SK-N-SH (cell line): ENCODE measurements around the gene CEP41. TPM values are rescaled to one million over a fixed set of nuclear protein-coding genes. Genes with fewer than 3 reads are reported as not detected.

Experiments used
- CTCF ChIA-PET: fragments of 300-600, 350-600 bp; formaldehyde crosslinking; extraction: SDS; loops from one replicate; lab custom pipeline; 2021; lab: Yijun Ruan, JAX
- POLR2A ChIA-PET: fragments of 350-600 bp; sonication (Branson Sonifier 250); formaldehyde crosslinking; extraction: SDS; loops from one replicate; lab custom pipeline; 2020; ENCODE audit warnings: antibody characterized with exemption, inconsistent platforms; lab: Yijun Ruan, JAX
- DNase-seq: peaks from one replicate; pipeline ENCODE4 v3.0.0; 2012
- H2AFZ ChIP-seq: fragments of 200-600 bp; sonication (generic); 2 replicates; pipeline ENCODE4 v1.8.1; 2016; ENCODE audit warnings: antibody characterized with exemption, mild to moderate bottlenecking, low read depth
- H3F3A ChIP-seq: fragments of 200-600 bp; sonication (generic); replicated peaks from 2 replicates; pipeline ENCODE3; 2016; ENCODE audit warnings: antibody characterized with exemption, mild to moderate bottlenecking; ENCODE audit not compliant: insufficient read depth
- H3K27ac ChIP-seq, 2 experiments: fragments of 200-500 bp in 1 of 2; fragments of 200-600 bp in 1 of 2; sonication (Bioruptor generic) in 1 of 2; sonication (generic), shearing (Covaris generic) in 1 of 2; 2 replicates each; pipeline versions ENCODE4 v1.5.1 to v1.6.1; 2014 to 2016; ENCODE audit warnings: low read depth in 2 of 2, inconsistent platforms in 1 of 2, low read length in 1 of 2, mild to moderate bottlenecking in 1 of 2, mixed read lengths in 1 of 2
- H3K27me3 ChIP-seq: fragments of 200-600 bp; sonication (generic), shearing (Covaris generic); 2 replicates; pipeline ENCODE4 v1.6.1; 2016; ENCODE audit warnings: mixed run types; ENCODE audit not compliant: insufficient read depth
- H3K36me3 ChIP-seq, 2 experiments: fragments of 200-500 bp in 1 of 2; fragments of 200-600 bp in 1 of 2; sonication (Bioruptor generic) in 1 of 2; sonication (generic) in 1 of 2; replicated peaks in 1 of 2; 2 replicates each; pipeline versions ENCODE3 to v1.5.1; 2014 to 2016; ENCODE audit warnings: low read length in 1 of 2, mild to moderate bottlenecking in 1 of 2; ENCODE audit not compliant: insufficient read depth in 2 of 2, control insufficient read depth in 1 of 2
- H3K4me1 ChIP-seq, 2 experiments: fragments of 200-500 bp in 1 of 2; fragments of 200-600 bp in 1 of 2; sonication (Bioruptor generic) in 1 of 2; sonication (generic), shearing (Covaris generic) in 1 of 2; 2 replicates each; pipeline versions ENCODE4 v1.5.1 to v1.6.1; 2014 to 2016; ENCODE audit warnings: low read depth in 1 of 2, low read length in 1 of 2, mixed run types in 1 of 2; ENCODE audit not compliant: insufficient read depth in 2 of 2, control insufficient read depth in 1 of 2
- H3K4me2 ChIP-seq: fragments of 200-600 bp; sonication (generic), shearing (Covaris generic); 2 replicates; pipeline ENCODE4 v1.6.1; 2017; ENCODE audit warnings: mixed run types
- H3K4me3 ChIP-seq, 2 experiments: fragments of 200-500 bp in 1 of 2; fragments of 200-600 bp in 1 of 2; sonication (Bioruptor generic) in 1 of 2; sonication (generic), shearing (Covaris generic) in 1 of 2; 2 replicates each; pipeline versions ENCODE4 v1.5.1 to v1.8.1; 2014 to 2016; ENCODE audit warnings: low read depth in 2 of 2, inconsistent platforms in 1 of 2, low read length in 1 of 2, mild to moderate bottlenecking in 1 of 2, mixed read lengths in 1 of 2, moderate library complexity in 1 of 2
- H3K79me2 ChIP-seq: fragments of 200-600 bp; sonication (generic); 2 replicates; pipeline ENCODE4 v1.8.1; 2017; ENCODE audit warnings: mild to moderate bottlenecking; ENCODE audit not compliant: insufficient read depth
- H3K9ac ChIP-seq: fragments of 200-600 bp; sonication (generic); 2 replicates; pipeline ENCODE4 v1.6.1; 2017; ENCODE audit warnings: mixed run types
- H3K9me2 ChIP-seq: fragments of 200-600 bp; sonication (generic); 2 replicates; pipeline ENCODE4 v1.6.1; 2017; ENCODE audit warnings: mixed run types
- H3K9me3 ChIP-seq: fragments of 200-600 bp; sonication (generic); 2 replicates; pipeline ENCODE4 v1.6.1; 2017; ENCODE audit warnings: mixed run types, mild to moderate bottlenecking, moderate library complexity
- H4K20me1 ChIP-seq: fragments of 200-600 bp; sonication (generic); 2 replicates; pipeline ENCODE4 v1.6.1; 2017; ENCODE audit warnings: mild to moderate bottlenecking, mixed run types; ENCODE audit not compliant: insufficient read depth
- CHD2 ChIP-seq: fragments of 150-350 bp; IDR thresholded peaks from 2 replicates; pipeline ENCODE4 v1.6.1; 2018; ENCODE audit warnings: low read length; ENCODE audit not compliant: partially characterized antibody
- CTCF ChIP-seq: fragments of 200-600 bp; sonication (generic); IDR thresholded peaks from 2 replicates; pipeline ENCODE4 v1.6.1; 2017; ENCODE audit warnings: antibody characterized with exemption, mild to moderate bottlenecking, moderate library complexity
- EZH2phosphoT487 ChIP-seq: fragments of 200-600 bp; sonication (generic); IDR thresholded peaks from 2 replicates; pipeline ENCODE4 v1.6.1; 2017; ENCODE audit warnings: low read depth, mixed run types, mild to moderate bottlenecking, antibody characterized with exemption, moderate library complexity, borderline replicate concordance
- GATA2 ChIP-seq: sonication (generic); formaldehyde crosslinking; IDR thresholded peaks from 2 replicates; pipeline ENCODE4 v1.5.0; 2020; ENCODE audit warnings: mild to moderate bottlenecking, missing genetic modification reagents
- JUND ChIP-seq: IDR thresholded peaks from 2 replicates; pipeline ENCODE4 v1.4.0; 2012
- POLR2AphosphoS5 ChIP-seq: IDR thresholded peaks from 2 replicates; pipeline ENCODE4 v1.6.1; 2012; ENCODE audit warnings: low read depth, low read length
- RFX5 ChIP-seq: IDR thresholded peaks from 2 replicates; pipeline ENCODE4 v1.6.1; 2012; ENCODE audit warnings: mild to moderate bottlenecking, improper control_type of control experiment, low read length
- TCF12 ChIP-seq: IDR thresholded peaks from 2 replicates; pipeline ENCODE4 v1.4.0; 2012
- TEAD4 ChIP-seq: IDR thresholded peaks from 2 replicates; pipeline ENCODE4 v1.4.0; 2012; ENCODE audit warnings: mild to moderate bottlenecking, borderline replicate concordance; ENCODE audit not compliant: insufficient read depth
- YY1 ChIP-seq: IDR thresholded peaks from 2 replicates; pipeline ENCODE4 v1.4.0; 2012; ENCODE audit warnings: low read depth, mild to moderate bottlenecking
- ZBTB33 ChIP-seq: IDR thresholded peaks from 2 replicates; pipeline ENCODE4 v1.4.0; 2012; ENCODE audit warnings: low read depth, borderline replicate concordance
- WGBS: methylation state at CpG from one replicate; pipeline ENCODE4 v1.1.6; 2017; ENCODE audit warnings: low lambda C conversion rate; 5-methylcytosine and 5-hydroxymethylcytosine counted together
- polyA plus RNA-seq, 3 experiments: library from polyadenylated mRNA; depleted of rRNA; stranded (reverse); fragments of >200 nt; gene quantifications; 2 replicates each; pipeline ENCODE4 v1.2.3, GENCODE V29; 2012
- TF ChIP-seq, protein P1 (sequence below): fragments of 150-350 bp; IDR thresholded peaks from 2 replicates; pipeline ENCODE4 v1.6.1; 2016; ENCODE audit warnings: mild to moderate bottlenecking, low read depth, low read length
- TF ChIP-seq, protein P2 (sequence below): IDR thresholded peaks from 2 replicates; pipeline ENCODE4 v1.6.1; 2012; ENCODE audit warnings: mild to moderate bottlenecking, low read depth, low read length, moderate library complexity
- TF ChIP-seq, protein P3 (sequence below): IDR thresholded peaks from 2 replicates; pipeline ENCODE4 v1.4.0; 2012; ENCODE audit warnings: low read depth, borderline replicate concordance
- TF ChIP-seq, protein P4 (sequence below): fragments of 150-350 bp; IDR thresholded peaks from 2 replicates; pipeline ENCODE4 v1.6.1; 2017; ENCODE audit warnings: antibody characterized with exemption, low read length, low read depth, borderline replicate concordance

The CEP41 gene
- polyA plus RNA-seq, 1 of the 3 experiments (the other 2 are of a cell fraction), result 20.9 TPM

DNA sequence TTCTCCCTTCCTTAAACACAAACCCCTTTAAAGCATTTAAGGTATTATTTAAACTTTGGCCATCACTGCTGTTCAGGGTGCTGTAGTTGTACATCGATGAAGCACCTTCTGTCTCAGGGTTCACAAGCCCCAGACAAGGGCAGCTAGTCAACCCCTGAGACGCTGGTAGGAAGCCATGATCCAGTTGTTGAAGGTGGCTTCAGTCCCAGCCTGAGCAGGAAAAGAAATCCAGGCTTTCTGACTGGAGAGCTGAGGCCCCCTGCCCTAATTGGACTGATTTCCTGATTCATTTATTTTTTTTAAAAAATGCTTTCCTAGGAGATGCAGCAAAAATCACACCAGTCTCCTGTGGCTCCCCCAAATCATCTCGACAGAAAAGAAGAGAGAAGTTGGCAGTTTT, 44.7 kb downstream of the CEP41 start (continued):
- TF ChIP-seq, protein P1, sequence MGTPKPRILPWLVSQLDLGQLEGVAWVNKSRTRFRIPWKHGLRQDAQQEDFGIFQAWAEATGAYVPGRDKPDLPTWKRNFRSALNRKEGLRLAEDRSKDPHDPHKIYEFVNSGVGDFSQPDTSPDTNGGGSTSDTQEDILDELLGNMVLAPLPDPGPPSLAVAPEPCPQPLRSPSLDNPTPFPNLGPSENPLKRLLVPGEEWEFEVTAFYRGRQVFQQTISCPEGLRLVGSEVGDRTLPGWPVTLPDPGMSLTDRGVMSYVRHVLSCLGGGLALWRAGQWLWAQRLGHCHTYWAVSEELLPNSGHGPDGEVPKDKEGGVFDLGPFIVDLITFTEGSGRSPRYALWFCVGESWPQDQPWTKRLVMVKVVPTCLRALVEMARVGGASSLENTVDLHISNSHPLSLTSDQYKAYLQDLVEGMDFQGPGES, result no peak
- TF ChIP-seq RFX5, result no peak
- TF ChIP-seq, protein P2, sequence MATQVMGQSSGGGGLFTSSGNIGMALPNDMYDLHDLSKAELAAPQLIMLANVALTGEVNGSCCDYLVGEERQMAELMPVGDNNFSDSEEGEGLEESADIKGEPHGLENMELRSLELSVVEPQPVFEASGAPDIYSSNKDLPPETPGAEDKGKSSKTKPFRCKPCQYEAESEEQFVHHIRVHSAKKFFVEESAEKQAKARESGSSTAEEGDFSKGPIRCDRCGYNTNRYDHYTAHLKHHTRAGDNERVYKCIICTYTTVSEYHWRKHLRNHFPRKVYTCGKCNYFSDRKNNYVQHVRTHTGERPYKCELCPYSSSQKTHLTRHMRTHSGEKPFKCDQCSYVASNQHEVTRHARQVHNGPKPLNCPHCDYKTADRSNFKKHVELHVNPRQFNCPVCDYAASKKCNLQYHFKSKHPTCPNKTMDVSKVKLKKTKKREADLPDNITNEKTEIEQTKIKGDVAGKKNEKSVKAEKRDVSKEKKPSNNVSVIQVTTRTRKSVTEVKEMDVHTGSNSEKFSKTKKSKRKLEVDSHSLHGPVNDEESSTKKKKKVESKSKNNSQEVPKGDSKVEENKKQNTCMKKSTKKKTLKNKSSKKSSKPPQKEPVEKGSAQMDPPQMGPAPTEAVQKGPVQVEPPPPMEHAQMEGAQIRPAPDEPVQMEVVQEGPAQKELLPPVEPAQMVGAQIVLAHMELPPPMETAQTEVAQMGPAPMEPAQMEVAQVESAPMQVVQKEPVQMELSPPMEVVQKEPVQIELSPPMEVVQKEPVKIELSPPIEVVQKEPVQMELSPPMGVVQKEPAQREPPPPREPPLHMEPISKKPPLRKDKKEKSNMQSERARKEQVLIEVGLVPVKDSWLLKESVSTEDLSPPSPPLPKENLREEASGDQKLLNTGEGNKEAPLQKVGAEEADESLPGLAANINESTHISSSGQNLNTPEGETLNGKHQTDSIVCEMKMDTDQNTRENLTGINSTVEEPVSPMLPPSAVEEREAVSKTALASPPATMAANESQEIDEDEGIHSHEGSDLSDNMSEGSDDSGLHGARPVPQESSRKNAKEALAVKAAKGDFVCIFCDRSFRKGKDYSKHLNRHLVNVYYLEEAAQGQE, result no peak

DNA sequence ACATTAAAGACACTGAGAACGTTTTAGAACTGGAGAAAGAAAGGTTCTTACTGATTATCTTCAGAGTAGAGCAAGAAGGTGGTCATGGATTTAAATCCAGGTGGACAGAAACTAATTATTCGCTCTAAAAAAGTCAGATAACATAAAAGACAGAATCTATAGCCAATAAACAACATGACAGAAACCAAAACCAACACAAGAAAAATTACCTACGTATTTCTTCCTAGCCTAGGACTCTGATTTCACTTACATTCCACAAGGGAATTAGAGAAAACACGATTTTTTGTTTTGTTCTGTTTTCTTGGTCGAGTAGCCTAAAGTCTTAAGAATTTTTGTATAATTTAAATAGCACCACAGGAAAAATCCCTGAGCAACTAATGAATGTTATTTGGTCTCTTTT, 45.4 kb downstream of the CEP41 start:
- no peak overlapping the region for H3K27ac ChIP-seq
- POLR2A ChIA-PET, result no interaction called here
- no peak for DNase-seq
- no peaks in the 10 kb centered on the region for H3K79me2 ChIP-seq
- H3K9me3 ChIP-seq, result no peaks in the 10 kb centered on the region
- peaks cover 5 to 6% of the 10 kb centered on the region in 2 experiments for H3K36me3 ChIP-seq
- no peak overlapping the region for H2AFZ ChIP-seq
- H3K9ac ChIP-seq, result no peak overlapping the region
- CTCF ChIA-PET, result no interaction called here
- H3K4me3 ChIP-seq, result no peak overlapping the region
- no peak for TF ChIP-seq CHD2
- TF ChIP-seq TCF12, result no peak
- TF ChIP-seq ZBTB33, result no peak
- TF ChIP-seq GATA2 (CRISPR knock-in tag), result no peak
- TF ChIP-seq, protein P3, sequence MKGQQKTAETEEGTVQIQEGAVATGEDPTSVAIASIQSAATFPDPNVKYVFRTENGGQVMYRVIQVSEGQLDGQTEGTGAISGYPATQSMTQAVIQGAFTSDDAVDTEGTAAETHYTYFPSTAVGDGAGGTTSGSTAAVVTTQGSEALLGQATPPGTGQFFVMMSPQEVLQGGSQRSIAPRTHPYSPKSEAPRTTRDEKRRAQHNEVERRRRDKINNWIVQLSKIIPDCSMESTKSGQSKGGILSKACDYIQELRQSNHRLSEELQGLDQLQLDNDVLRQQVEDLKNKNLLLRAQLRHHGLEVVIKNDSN, result no peak
- TF ChIP-seq, protein P4, sequence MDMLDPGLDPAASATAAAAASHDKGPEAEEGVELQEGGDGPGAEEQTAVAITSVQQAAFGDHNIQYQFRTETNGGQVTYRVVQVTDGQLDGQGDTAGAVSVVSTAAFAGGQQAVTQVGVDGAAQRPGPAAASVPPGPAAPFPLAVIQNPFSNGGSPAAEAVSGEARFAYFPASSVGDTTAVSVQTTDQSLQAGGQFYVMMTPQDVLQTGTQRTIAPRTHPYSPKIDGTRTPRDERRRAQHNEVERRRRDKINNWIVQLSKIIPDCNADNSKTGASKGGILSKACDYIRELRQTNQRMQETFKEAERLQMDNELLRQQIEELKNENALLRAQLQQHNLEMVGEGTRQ, result no peak
- TF ChIP-seq, protein P1, result no peak
- no peak for TF ChIP-seq TEAD4
- no peak for TF ChIP-seq YY1
- no peak for TF ChIP-seq EZH2phosphoT487
- TF ChIP-seq POLR2AphosphoS5, result no peak
- no peak for TF ChIP-seq JUND
- TF ChIP-seq CTCF, result no peak
- H4K20me1 ChIP-seq, result no peaks in the 10 kb centered on the region
- no peak overlapping the region for H3K4me2 ChIP-seq
- 91% methylated on average over 5 of the region's 5 CpGs for WGBS
- peaks cover 0 to 25% of the 10 kb centered on the region in 2 experiments; a peak in 2 of 4 replicates for H3K4me1 ChIP-seq
- H3K9me2 ChIP-seq, result no peaks in the 10 kb centered on the region
- H3K27me3 ChIP-seq, result no peaks in the 10 kb centered on the region
- H3F3A ChIP-seq, result no peaks in the 10 kb centered on the region
